Stimulated activated CD4-positive, alpha-beta T cell treated with anti-CD3 and anti-CD28 coated beads, Interleukin-4, amount 100 ng/mL, for 48 hours (primary cell): ENCODE data around the gene DTNB.
"Not testable (repeated sequence)": the region's sequence is repeated elsewhere in the genome, so short reads cannot be mapped to it uniquely, and the experiment has no call there.

Source experiments
- DNase-seq, 2 donors: peaks; one replicate each; pipeline ENCODE4 v3.0.0-alpha.2; 2020; ENCODE audit warnings: low read depth in 2 of 2

Gene DTNB

GRCh38 chr2:25684577-25685473, 11.4 kb upstream of the DTNB start:
- no peak for DNase-seq

- DNase-seq: no peak
Observed at GRCh38 chr2:25682082-25682481, 8.7 kb upstream of the DTNB start.

DNA sequence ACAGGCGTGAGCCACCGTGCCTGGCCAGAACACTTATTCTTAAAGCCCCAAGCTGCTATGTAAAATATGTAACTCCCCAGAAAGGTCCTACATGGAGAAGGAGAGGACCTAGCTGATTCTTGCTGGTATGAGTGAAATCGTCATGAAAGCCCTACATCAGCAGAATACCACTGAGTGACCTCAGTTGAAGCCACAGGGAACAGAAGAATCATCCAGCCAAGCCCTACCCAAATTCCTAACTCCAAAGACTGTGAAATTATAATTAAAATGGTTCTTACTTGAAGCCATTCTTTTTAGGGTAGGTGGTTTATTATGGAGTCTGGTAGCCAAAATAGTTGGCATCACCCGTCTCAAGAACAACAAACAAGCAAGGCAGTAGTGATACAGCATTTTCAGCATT, 4.5 kb upstream of the DTNB start:
- no peak for DNase-seq

DNA sequence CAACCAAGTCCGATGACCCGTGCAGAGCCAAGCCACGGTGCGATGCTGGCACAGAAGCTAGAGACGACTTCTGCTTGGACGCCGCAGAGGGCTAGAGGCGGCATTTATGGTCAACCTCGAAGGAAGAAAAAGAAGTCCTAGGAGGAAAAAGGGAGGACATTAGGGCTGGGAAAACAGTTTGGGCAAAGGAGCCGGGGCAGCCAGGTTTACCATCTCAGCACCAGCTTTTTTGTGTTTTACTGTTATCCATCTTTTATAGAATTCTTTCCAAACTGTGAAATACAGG, 643 bp upstream of the DTNB start:
- DNase-seq: no peak

GRCh38 chr2:25672494-25673299, 680 bp downstream of the DTNB start:
- DNase-seq: peak; percentile 54 to 56

GRCh38 chr2:25671622-25672021, 1.8 kb downstream of the DTNB start:
- no peak for DNase-seq

- no peak for DNase-seq
Observed at GRCh38 chr2:25669520-25669919, 3.9 kb downstream of the DTNB start.

DNA sequence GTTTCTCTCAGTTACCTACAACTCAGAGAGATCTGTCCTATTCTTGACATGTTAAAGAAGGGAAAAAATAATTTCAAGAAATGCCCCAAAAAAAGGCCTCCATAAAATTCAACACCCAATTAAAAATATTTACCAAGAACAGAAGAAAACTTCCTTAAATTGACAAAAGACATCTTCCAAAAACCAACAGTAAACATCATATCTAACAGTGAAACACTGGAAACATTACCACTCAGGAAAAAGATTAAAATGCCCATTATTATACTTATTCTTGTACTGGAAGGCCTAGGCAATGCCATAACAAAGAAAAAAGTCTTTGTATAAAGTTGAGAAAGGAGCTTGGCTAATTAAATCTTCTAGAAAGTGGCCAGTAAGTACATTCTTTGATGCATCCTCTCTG, 7.2 kb downstream of the DTNB start:
- no peak for DNase-seq

GRCh38 chr2:25665429-25665828, 7.9 kb downstream of the DTNB start:
- not testable (repeated sequence) for DNase-seq

GRCh38 chr2:25664965-25665307, 8.4 kb downstream of the DTNB start:
- DNase-seq: no peak

DNA sequence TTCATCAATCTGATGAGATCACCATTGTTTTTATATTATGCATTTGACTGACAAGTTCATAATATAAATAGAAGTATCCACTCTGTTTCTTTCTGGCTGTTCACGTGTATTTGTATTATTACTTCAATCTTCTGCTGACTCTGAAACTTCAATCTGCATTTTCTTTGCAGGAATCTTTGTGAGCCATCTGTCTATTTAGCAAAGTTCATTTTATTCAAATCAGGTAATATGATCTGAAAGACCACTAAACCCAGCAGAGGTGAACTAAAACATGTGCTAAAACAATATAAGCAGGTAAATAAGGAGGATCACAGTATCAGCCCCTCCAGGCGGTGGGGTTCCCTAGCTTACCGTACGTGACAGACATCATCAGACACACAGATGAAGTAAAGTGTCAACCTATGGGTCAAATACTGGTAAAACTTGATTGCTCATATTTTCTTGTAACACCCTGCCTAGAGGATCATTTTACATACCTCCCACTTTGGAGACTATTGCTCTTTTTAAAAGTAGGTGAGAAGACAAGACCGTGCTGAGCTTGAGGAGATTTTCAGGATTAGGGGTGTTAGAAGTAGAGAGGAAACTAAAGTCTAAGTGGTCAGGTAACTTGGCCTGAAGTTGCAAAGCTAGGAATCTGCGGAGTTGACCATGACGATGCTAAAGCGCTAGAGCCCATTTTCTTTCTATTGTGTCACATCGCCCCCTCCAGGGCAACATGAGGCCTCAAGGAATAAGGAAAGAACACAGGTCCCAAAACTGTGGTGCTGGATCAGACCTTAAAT, 9.0 kb downstream of the DTNB start:
- DNase-seq: peak in 1 of 2 donors; percentile 4

DNA sequence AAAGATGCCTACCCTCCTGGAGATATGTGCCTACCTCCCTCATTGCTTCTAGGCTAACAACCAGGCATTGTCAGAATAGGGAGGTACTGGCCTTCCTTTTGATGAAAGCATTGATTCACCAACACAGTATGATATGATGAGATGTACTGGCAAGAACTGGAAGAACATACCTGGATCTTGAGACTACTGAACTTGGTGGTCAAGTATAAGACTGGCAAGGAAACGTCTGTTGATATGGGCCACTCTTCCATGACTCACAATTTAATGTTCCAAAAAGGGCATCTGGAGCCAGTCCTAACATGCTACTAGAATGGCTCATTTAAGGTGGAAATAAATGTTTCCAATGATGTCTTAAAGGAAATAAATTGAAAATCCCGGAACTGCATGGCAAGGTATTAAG, 18.1 kb downstream of the DTNB start:
- no peak for DNase-seq

DNA sequence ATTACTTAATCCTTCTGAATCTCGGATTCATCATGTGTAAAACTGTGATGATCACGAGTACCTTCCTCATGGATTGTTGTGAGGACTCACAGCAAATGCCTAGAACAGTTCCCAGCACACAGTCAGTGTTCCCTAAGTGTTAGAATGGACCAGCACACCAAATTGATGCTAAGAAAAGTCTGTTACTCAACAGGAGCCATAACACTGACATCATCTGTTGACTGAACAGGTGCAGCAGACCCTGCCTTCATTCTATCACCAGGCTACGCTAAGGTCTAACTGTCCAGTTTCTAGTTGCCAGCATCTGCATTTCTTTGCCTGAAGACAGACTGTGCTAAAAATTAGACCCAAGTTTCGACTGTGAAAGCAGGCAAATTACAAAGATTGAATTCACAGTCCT, 18.6 kb downstream of the DTNB start:
- no peak for DNase-seq

DNA sequence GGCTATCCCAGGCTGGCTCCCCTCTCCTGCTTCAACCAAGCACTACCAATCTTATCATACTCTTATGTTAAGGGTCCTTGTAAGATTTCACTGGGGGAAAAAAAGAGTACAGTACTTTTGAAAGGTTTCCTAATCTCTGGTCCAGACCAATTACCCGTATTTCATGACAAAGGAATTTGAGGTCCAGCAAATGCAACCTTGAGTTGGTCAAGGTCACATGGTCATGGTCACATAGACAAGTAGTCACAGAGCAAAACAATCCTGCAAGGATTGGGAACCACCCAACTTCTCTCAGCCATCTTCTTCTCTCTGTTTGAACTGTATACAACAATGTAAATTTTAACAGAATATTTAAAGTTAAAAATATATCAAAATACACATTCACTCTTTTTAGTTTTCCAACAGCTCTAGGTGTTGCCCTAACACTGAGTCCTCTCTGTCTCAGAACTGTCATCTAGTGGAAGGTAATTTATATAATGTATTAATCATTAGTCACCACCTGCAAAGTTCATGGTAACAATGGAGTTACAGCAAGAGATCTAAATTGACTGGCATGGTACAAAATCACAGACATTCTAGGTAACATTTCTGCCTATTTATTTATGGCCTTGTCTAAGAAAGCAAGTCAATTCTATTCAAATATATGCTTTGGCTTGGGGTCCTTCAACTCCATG, 21.5 kb downstream of the DTNB start:
- DNase-seq: no peak

DNA sequence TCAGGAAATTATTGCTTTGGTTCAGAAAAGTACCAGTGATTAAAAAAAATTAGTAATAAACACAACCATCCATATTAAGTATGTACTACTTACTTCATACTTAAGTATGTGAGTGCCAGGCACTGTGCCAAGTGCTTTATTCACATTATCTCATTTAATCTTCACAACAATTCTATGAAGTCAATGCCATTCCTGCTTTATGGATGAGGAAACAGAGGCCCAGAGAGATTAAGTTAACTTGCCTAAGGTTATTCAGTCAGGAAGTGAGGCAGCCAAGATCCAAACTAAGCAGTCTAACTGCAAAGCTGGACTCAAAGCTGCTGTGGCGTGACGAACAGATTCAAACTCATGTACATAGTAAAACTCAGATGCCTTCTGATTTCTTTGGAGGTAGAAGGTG, 22.3 kb downstream of the DTNB start:
- no peak for DNase-seq

GRCh38 chr2:25650256-25650655, 23.1 kb downstream of the DTNB start:
- no peak for DNase-seq

DNA sequence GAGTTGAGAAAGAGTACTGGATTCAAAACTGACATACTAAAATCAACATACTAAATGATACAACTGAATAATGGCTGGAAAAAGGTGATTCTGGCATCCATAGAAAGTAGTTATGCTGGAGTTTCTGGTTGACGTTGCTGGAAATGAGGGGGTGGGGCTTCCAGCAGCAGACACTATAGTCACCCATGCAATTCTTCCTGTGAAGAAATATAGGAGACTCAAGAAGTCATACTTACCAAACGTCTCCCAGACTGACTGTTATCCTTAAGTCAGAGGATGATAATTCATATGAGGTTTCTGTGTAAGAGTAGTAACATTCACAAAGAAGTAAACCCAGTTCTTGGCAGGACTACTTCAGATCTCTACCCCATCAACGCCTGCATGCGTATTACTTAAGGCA, 23.6 kb downstream of the DTNB start:
- no peak for DNase-seq

GRCh38 chr2:25642298-25642697, 31.1 kb downstream of the DTNB start:
- DNase-seq: no peak

DNA sequence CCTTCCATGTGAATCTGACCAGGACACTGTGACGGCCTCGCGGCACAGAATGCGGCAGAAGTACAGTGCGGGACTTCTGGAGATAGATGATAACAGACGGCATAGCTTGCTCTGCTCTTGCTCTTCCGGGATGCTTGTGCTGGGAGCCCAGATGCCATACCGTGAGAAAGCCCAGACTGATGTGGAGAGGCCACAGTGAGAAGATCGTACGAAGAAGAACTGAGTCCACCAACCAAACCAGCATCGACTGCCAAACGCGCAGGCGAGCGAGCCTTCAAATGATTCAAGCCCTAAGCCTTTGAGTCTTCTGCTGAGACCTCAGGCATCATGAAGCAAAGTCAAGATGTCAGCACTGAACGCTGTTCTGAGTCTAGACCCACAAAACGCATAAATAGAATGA, 33.7 kb downstream of the DTNB start:
- DNase-seq: no peak

GRCh38 chr2:25639131-25639530, 34.2 kb downstream of the DTNB start:
- DNase-seq: no peak

DNA sequence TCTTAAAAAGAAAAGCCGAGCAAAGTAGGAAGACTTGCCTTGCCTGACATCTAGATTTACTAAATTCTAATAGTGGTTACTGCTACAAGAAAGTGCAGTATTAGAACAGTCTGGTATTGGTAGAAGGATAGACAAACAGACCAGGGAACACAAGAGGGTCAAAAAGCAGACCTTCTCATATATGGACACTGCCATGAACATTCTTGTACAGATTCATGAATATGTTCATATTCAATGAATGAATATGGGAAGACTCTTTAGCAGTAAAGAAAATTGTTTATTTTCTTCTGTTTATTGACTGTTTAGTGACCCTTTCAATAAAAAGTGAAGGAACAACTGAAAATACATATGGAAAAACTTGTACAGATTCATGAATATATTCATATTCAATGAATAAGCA, 37.6 kb downstream of the DTNB start:
- DNase-seq: no peak

DNA sequence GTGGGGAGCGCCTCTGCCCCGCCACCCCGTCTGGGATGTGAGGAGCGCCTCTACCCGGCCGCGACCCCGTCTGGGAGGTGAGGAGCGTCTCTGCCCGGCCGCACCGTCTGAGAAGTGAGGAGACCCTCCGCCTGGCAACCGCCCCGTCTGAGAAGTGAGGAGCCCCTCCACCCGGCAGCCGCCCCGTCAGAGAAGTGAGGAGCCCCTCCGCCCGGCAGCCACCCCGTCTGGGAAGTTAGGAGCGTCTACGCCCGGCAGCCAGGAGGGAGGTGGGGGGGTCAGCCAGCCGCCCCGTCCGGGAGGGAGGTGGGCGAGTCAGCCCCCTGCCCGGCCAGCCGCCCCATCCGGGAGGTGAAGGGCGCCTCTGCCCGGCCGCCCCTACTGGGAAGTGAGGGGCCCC, 39.6 kb downstream of the DTNB start:
- not testable (repeated sequence) for DNase-seq
